Right lung (tissue), 10 donors: Measurements from ENCODE around the gene GRID2. TPM values are rescaled to one million over a fixed set of nuclear protein-coding genes. Genes with fewer than 3 reads are reported as not detected.
"Not testable (repeated sequence)": the region's sequence is repeated elsewhere in the genome, so short reads cannot be mapped to it uniquely, and the experiment has no call there.

Experiments
- DNase-seq, 2 donors: peaks; one replicate each; pipeline ENCODE4 v3.0.0-alpha.2; 2013
- long read RNA-seq, 8 donors: transcript quantifications; one replicate each; lab custom pipeline, GENCODE V29; 2026
- polyA plus RNA-seq, 5 donors: library from polyadenylated mRNA; unstranded; fragments of 120-200 nt; gene quantifications; one replicate each; pipeline versions ENCODE4 v1.2.1 to v1.2.3, GENCODE V29; 2013; ENCODE audit warnings: inconsistent platforms in 1 of 5, low replicate concordance in 1 of 5; ENCODE audit not compliant: insufficient read length in 5 of 5, insufficient read depth in 1 of 5

Gene GRID2
- under 1 TPM; 0.09 to 0.58 (median 0.17) TPM for polyA plus RNA-seq
- long read RNA-seq, donor 1, result 0 reads
- long read RNA-seq, donor 2, result 0 reads
- long read RNA-seq, donor 3, result 0 reads
- long read RNA-seq, donor 4, result 0 reads
- long read RNA-seq, donor 5, result 0 reads
- long read RNA-seq, donor 6, result 0 reads
- long read RNA-seq, donor 7, result 0 reads
- long read RNA-seq, donor 8, result 0 reads

GRCh38 chr4:92303621-92304027 lies at the start of gene GRID2:
TSS of gene GRID2 (plus strand) at chr4:92303966.
- peak in 1 of 2 donors; percentile 22 for DNase-seq

DNA sequence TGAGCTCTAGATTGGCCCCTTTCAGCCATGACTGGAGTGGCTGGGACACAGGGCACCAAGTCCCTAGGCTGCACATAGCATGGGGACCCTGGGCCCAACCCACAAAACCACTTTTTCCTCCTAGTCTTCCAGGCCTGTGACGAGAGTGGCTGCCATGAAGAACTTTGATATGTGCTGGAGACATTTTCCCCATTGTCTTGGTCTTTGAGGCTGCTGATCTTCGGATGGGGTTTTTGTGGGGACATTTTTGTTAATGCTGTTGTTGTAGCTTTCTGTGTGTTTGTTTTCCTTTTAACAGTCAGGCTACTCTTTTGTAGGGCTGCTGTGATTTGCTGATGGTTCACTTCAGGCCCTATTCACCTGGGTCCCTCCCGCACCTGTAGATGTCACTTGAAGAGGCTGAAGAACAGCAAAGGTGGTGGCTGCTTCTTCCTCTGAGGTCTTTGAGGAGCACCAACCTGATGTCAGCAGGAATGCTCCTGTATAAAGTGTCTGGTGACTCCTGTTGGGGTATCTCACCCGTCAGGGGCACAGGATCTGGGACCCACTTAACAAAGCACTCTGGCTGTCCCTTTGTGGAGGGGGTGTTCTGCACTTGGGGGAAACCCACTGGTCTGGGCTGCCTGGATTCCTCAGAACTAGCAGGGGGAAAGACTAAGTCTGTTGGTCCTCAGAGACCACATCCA lies 49.6 kb upstream of the GRID2 start:
- no peak for DNase-seq

DNA sequence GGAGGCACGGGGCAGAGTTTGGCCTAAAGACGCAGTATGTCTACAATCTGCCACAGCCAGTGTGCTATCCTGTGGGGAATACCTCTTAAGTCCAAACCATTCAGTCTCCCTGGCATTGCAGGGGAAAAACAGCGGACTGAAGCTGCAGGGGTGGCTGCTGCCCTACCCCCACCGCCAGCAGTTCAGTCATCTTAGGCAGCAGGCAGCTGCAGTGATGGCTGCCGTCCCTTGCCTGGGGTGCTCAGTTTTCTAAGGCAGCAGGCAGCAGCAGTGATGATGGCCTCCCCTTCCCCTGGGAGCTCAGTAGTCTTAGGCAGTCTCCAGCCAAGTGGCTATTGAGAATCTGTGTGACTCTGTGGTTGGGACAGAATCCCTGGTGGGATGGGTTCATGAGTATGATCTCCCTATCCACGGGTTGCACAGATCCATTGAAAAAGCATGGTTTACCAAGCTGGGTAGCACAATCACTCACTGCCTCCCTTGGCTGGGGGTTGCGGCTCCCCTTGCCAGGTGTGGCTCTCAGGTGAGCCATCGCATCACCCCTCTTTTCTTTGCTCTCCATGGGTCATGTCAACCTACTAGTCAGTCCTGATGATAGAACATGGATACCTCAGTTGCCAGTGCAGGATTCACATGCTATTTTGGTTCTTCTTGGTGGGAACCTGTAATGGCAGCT lies 48.9 kb upstream of the GRID2 start:
- DNase-seq, result no peak

DNA sequence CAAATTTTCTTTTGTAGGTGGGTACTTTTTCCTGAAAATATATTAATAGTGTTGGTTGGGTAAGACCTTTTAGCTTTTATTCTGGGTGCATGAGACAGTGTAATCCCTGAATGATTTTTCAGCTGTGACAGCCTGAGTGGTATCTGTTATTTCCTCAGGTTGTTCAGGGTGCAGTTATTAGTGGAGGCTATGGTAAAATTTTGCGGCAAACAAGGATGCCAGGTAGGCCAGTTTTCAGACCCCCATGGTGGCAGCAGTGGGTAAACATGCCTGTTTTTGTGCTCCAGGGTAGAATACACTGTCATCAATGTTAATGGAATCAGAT lies 47.9 kb upstream of the GRID2 start:
- DNase-seq, result no peak

DNA sequence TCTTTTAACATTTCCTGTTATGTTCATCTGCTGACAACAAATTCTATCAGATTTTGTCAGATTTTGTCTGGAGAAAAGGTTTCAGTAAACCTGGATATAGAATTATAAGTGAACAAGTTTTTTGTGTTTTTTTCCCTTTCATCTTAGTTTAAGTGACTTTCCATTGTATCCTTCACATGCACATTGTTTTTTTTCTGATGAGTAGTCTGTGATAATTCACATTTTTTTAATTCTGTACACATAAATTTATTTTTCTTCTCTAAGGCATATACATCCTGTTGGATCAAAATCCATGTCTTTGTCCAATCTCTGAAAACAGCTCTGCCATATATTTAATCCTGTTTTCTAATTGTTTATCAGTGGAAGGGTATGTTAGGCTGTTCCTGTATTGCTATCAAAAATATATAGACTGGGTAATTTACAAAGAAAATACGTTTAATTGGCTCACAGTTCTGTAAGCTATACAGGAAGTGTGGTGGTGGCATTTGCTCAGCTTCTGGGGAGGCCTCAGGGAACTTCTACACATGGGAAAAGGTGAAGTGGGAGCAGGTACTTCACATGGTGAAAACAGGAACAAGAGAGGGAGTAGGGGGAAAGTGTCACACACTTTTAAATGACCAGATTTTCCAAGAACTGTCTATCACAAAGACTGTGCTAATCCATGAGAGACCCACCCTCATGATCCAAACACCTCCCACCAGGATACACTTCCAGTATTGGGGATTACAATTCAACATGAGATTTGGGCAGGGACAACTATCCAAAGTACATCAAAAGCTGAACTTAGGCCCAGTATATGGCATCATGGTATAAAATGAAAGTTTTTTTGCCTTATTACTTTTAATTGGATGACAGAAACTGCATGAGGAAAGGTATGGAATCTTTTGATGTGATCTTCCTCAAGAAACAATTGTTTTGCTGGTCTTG lies 45.6 kb upstream of the GRID2 start:
- no peak for DNase-seq

GRCh38 chr4:92261256-92261655 lies 42.5 kb upstream of the GRID2 start:
- no peak for DNase-seq

DNA sequence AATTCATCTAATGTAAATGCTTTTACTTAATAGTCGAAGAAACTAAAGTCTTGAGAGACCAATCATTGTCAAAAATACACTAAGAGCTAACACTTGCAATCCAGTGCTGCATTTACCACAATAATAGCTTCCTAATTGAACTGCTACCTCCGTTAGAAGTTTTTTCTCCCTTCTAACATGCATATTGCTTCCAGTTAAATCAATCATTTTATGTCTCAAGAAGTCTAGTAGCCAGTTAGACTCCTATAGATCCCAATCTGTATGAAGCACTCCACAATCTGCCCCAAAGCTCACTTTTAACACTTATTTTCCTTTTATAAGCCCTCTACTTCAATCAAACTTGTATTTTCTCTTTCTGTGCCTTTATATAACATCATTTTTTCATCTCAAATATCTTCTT lies 41.4 kb upstream of the GRID2 start:
- DNase-seq, result no peak

DNA sequence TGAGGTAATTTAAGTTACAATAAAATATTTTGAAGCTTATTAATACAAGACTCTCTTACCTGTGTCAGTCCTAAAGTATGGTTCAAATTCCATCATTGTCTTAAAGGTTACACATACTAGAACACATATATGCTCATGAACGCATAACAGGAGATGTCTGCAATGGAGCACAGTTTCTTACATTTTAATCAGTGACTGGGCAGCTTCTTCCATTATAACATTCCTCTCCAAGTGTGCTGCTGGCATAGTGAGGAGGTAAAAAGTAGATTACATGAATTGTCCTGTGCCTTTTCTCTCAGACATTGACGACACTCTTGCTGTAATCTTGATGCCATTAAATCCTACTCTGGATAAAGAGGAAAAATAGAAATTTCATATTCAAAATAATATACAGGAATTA lies 40.8 kb upstream of the GRID2 start:
- DNase-seq, result no peak

- DNase-seq, result no peak
Measured at GRCh38 chr4:92263575-92263974, 40.2 kb upstream of the GRID2 start.

DNA sequence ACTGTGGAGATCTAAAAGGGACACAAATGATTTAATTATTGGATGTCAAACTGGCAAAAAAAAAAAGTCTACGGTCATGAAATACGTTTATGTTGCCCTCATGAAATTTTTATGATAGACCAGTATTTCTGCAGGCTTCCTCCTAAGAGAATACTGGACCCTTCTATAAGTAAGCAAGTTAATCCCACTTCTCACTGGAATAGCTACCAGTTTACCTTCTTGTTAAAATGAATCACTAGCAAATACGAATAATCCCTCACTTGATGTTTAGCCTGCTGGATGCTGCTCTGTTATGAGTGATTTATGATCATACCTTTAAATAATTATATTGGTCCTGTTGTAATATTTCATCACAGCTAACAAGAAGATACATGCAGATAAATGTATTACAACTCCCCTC lies 39.6 kb upstream of the GRID2 start:
- DNase-seq, result no peak

DNA sequence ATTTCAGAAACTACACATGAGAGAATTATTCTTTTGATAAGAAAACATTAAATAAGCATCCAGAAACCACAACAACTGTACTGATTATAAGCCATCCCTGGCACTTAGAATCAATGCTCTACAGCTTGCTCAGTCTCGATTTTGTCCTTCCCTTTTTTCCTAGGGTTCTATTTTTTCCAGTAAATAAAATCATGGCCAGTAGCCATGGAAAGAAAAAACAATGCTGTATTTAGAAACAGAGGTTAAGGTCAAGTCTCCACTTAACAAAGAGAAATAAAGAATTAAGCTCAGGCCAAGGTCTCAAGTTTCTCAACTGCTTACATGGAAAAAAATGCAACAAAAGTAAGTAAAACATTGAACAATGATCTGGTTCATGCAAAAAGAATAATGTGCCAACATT lies 38.7 kb upstream of the GRID2 start:
- DNase-seq, result peak; percentile 16 to 35

DNA sequence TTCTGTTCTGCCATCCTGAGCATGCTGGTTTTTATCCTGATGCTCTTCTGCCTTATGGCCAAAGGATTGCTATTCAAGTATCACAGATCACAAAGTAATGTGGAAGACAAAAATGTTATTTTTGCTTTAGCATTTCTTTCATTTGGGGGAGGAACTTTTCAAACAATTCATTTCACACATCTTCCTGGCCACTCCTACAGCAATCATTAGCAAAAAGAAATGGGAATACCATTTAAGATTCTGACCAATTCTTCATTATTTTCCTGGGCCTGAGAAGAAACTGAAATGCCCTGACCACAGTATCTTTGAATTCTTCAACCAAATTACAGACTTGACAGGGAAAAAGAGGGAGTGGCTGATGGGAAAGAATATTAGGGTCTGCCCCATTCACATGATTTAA lies 38.0 kb upstream of the GRID2 start:
- no peak for DNase-seq

DNA sequence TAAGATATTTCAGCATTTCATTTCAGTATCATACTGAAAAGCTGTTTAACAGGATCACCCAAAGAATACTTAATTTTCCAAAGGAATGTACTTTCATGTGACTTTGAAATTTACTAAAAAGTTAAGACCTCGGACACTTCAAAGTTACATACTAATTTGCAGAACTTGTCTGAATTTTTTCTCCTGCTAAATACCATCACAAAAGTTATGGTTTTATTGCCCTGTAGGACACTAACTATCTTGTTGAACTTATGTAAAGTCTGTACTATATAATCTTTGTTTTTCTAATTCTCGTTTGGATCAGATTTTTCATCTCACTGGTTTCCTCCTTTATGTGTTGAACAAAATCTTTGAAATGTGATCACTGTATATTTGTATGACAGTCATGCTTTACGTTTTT lies 37.2 kb upstream of the GRID2 start:
- no peak for DNase-seq

DNA sequence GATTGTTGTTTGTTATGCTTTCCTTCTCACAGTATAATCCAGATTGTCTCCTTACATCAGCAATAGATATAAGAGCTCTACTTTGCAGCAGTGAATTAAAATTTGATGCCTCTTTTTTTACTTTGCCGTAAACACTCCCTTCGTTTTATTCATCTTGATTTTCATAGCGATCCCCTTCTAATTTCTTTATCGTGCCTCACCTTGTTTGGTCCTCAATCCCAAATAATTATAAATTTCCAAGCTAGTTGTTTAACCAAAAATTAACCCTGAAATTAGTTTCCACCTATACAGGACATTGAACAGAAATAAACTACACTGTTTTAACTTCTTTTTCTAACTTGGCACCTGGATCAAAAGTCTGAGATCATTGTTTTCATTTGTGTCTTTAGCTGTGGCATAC lies 35.1 kb upstream of the GRID2 start:
- DNase-seq, result no peak

DNA sequence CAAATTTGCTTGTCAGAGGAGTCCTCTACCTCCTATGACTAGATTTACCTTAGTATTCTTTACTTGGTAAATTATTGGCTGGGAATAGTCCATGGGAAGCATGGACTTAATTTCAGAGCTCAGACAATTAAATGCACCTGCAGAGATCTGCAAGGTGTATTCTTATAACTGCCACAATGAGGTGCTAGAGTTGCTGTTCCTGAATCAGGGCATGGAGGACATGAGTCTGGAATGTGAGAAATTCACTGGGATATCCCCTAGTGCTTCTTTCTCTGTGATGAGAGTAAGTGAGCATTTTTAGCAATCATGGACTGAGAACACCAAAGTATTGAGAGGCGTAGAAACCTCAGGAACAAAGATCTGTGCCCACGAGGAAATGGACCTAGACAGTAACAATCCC lies 32.9 kb upstream of the GRID2 start:
- no peak for DNase-seq

GRCh38 chr4:92271551-92271950 lies 32.2 kb upstream of the GRID2 start:
- DNase-seq, result not testable (repeated sequence)

GRCh38 chr4:92277057-92277881 lies 26.5 kb upstream of the GRID2 start:
- DNase-seq, result not testable (repeated sequence)

GRCh38 chr4:92279296-92279695 lies 24.5 kb upstream of the GRID2 start:
- no peak for DNase-seq

DNA sequence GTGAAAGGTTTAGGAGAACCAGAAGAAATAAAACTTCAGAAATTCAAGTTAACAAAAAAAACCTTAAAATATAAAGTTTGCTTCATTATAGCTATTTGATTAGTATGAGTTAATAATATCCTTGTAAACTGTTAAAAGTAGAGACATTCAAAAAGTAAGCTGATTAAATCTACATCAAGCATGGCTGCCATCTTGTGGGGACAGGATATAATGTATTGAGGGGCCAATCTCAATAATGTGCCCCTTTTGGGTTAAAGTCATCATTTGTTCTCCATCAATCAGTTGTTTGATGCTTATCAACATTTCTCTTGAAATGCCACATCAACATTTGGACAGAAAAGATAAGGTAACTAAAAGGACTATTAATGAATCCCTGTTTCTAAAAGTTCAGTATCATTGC lies 4.6 kb upstream of the GRID2 start:
- no peak for DNase-seq

DNA sequence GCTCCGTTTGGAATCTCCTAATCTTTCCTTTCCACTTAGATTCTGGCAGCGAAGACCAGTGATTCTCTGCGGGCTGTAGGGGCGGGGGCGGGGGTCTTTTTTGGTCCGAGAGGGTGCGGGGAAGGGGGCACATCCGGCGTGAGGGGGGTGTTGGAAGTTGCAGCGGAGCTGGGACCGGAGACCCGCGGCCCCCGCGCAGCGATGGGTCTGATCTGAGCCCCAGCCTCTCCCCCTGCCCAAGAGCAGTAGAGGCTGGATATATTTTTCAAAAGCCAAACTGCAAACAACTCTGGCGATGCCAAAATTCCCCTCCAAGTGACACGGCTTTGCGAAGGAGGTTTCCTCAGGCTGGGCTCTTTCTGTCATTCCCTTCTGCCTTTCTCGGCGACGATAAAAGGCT lies 355 bp downstream of the GRID2 start:
- DNase-seq, result peak in 1 of 2 donors; percentile 10

DNA sequence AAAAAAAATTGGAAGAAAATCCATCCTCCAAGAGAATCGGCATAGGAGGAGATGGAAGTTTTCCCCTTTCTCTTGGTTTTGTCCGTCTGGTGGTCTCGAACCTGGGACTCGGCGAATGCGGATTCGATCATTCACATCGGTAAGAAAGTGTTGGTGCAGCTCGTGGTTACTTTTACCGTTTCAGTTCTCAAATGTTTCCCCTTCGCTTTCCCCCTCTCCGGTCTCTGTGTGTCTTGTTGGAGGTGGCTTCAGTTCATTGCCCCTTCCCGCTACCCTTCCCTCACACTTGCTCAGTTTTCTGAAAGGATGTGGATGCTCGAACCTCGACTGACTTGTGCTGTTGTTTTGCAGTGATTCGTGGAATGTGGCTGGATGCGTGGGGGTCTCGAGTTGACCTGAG lies 840 bp downstream of the GRID2 start:
- DNase-seq, result no peak
